GM18907 (cell line): Measurements from ENCODE around the gene UROS.

Experiments
- ATAC-seq: cut with Tn5 transposase; IDR thresholded peaks from one replicate; pipeline ENCODE4 v1.9.1; 2021; ENCODE audit warnings: mild to moderate bottlenecking, moderate library complexity; ENCODE audit not compliant: unreplicated experiment

UROS gene

DNA sequence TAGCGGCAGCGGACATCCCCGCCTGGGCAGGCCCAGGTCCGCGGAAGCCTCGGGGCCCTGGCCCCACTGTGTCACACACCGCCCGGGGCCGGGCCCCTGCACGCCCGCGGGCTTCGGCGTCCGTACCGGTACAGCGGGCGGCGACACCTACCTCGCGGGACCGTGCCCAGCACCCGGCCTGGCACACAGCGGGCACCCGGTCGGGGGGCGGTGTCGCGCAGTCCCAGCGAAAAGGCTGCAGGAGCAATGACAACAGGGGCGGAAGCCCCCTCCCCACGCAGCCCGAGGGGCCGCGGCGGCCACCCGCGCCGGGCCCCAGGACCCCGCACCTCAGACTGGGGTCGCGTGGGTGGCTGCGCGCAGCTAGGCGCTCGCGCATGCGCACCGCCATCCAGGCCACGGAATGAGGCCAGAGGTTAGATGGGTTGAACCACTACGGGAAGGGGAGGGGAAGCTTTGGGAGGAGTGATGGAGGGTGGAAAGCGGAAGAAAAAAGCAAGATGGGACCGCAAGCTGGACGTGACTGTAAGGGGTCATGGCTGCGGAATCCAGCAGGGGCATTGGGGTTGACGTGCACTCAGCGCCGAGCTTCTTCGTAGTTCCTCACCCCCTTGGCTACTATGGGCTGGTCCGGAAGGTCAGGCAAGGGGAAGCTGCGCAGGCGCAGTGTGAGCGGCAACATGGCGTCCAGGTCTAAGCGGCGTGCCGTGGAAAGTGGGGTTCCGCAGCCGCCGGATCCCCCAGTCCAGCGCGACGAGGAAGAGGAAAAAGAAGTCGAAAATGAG lies at the start of gene UROS, which contains the start of gene BCCIP:
Gene UROS (minus strand): TSS at position 381 of the 785 bp plus-strand sequence. CDS start 6,759 bp downstream, outside the sequence.
Gene BCCIP (plus strand): TSS at position 669 of the 785 bp plus-strand sequence. CDS start 12 bp downstream, at position 681.
- peak; percentile 84 for ATAC-seq

DNA sequence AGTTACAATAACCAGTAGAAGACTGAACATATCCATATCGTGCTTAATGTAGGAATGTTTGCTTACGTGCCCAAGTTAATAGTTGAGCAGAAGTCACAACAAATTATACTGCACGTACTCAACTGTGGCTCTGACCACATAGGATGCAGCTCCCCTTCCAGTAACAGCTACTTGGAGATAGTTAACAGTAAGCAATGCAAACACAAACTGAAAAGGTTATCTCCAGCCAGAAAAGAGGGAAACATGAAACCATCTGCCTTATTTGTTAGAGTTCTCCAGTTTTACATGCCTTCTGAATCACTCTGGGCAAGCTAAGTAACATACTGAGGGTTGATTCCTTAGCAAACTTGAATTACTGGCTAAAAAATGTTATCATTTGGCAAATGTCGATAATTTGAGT lies 48.3 kb upstream of the UROS start:
- no peak for ATAC-seq

DNA sequence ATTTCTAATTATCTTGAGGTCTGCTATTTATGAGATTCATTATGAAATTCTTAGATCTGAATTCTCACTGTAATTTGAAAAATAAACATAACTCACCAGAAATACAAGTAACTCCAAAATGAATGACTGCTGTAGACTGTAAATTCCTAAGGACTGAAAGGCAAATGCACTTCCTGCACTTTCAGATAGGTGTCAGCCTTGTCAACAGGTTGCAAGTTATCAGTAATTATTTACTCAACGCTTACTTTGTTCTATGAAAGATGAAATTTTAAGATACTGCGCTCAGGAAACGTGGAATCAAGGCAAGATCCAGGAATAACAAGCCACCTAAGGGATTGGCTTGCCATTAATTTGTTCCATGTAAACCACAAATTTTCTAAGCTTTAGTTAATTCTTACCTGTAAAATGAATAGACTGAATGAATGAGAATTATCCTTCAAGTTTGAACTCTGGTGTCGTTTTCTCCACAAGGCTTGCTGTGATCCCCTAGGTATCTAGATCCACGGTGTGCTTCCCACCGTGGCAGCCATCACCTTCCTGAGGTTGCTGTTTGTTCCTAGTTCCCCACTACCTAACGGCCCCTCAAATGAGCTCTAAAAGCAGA lies 45.4 kb upstream of the UROS start:
- ATAC-seq: no peak

DNA sequence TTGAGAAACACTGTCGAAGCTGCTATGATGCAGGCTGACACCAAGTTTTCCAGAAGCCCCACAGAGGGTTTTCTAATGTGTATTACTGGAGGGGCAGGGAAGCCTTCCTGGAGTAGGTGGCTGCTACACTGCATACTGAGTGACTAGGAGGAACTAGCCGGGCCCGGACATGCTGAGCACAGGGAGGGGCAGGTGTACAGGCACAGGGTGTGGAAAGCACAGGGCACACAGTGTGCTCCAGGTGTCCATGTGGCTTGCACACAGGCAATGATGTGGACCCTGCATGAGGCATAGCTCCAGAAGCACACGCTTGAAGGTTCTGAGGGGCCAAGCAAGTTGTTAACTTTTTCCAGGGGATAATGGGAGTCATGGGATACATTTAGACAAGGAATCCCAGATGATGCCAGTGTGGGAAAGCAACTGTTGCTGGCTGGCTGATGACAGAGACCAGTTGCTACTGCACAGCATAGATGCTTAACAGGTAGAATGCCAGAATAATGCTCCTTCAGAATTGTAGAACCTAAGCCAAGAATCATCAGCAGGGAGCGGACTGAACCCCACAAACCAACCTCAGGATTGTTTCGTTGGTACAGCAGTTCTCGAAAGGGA lies 43.5 kb upstream of the UROS start:
- no peak for ATAC-seq

DNA sequence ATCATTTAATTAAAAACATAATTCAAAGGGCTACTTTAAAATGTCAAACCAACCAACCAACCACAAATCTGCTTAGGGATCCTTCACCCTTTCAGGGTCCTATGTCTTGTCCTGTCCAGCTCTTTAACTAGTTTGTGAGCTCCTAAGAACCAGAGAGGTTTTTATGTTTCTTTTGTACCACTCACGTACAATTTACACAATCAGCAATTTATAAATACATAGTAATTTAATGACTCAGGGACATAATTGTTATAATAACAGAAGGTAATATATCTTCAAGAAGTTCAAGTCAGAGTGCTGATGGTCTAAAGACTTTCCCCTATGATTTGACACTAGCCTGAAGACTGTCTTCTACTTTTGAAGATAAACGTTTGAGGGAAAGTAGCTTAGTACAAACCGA lies 42.1 kb upstream of the UROS start:
- no peak for ATAC-seq

DNA sequence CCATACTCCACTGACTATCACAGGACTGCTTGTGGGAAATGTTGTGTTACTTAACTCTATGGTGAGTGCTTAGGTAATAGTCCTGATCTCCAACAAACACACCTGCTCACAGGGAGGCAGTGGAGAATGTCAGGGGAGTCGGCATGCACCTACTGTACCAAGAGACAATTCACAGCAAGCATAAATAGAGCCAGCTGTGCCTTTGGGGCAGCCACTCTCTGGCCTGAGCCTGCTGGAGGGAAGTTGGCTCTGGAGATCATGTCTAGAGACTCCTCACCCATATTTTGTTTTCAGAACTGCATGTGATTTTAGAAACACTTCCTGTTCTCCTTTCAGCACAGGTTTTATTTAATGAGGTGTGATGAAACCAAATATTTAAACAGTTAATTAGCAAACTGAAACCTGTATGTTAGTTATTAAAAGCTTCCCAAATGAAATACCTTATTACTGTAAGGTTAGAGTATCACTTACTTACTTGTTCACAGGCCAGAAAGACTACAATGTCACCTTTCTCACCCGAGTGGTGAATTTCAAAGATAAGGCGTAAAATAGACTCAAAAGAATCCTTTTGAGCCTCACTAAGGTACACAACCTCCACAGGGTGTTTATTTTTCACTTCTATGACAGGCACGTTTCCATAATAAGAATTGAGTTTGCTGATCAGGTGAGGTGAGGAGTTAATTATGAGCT lies 36.2 kb upstream of the UROS start:
- no peak for ATAC-seq

DNA sequence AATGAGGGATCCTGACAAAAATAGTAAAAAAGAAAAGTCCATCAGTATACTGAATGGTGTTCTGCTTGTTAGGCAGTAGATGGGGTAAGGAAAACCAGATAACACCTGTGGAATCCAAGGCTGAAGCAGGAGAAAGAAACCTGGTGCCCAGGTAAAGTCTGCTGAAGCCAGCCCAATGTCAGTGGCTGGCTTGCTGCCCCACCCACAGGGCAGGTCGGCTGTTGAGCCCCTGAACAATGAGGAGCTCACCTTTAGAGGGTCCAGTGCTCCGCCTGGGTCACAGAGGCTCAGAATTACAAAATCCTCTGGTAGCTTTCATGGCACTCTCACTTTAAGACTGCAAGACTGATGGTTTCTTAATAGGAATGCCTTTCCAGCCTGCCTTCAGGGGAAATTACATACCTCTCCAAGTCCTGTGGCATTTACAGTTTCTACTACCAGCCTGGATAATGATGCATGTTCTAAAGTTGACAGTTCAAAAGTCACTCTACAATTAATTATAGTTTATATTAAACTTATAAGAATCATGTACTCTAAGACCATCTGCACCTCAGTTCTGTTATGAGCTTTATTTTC lies 34.2 kb upstream of the UROS start:
- no peak for ATAC-seq

DNA sequence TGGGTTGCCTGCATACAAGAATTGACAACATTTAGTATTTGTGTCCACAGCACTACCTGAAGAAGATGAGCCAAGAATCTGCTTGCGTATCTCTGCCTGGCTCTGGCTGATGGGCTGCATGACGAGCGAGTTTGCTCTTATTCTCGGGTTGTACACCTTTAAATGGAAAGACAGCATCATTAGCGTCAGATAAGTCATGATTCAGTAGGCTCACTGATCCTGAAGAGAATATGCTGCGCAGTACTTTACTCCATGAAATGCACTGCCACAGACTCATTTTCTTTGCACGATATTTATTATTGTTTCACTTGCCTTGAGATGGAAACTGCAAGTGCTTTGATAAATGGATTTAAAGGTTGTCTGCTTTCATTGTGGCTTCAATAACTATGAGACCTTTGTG lies 29.4 kb upstream of the UROS start:
- no peak for ATAC-seq

DNA sequence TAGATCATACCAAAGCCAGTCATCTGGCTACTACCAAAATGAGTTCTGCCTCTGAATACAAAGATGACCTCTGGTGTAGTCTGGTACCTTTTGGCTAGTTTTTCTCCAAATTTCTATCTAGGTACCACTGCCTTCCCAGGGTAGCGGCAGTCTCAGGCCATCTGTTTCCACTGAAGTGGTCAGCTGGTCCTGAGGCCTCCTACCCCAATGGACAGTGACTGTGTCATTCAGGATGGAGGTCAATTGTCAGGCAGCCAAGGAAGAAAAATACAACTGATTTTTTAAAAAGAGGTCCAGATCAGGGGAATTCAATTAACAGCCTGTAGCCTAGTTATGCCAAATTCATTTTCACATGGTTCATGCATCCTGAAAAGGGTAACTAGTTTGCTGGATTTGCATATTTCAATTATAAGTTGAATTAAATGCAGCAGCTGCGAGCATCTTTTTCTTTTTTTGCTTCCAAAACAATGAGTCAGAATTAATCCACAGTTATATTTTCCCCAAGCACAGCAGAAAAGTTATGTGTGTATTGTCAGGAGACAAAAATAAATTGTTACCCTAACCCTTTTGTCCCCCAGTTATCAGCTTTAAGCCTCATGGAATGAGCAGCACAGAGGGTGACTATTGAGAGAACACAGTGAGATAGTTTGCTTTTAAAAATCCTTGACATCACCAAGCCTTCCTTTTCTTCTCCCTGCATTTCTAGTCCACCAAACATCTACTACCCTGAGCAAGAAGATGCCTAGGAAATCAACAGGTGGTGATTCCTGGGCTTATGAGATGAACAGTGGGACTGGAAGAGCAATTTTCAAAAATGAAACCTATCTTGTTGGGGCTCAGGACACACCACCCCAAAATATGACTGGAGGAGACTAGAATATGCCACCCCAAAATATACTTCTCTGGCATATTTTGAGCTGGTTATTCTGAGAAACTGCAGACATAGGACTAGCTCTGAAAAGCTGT lies 28.0 kb upstream of the UROS start:
- no peak for ATAC-seq

DNA sequence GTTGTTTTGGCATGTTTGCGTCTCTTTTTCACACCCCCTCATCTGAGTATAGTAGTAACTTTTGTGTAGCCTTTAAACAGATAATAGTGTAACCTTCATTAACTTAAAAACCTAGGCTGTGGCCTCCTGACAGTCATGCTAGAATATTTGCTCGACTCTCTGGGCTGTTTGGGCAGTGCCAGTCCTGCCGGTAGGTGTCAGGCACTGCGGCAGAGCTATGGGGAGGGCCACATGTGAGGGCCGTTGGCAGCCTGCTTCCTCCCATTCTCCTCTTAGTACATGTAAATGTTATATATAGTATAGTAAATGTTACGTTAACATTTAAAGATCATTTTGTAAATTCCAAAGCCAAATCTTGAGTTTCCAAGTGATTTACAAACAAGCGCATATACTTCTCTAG lies 26.4 kb upstream of the UROS start:
- no peak for ATAC-seq

DNA sequence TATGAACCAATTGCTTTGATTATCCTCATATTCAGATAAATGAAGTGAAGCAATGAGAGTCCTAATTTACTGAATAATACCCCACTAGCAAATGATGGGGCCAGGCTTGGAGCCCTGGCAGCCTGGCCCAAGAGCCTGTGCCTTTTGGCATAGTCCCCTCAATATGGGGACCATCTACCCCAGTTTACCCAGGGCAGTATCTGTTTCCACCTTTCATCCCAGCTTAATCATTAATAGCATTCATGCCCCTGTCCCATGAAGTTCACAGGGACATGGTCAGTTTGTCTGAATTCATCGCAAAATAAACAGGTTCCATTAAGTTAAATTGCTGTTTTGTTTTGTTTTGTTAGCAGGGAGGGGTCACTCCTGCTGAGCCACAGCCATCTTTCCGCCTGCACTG lies 25.8 kb upstream of the UROS start:
- no peak for ATAC-seq

DNA sequence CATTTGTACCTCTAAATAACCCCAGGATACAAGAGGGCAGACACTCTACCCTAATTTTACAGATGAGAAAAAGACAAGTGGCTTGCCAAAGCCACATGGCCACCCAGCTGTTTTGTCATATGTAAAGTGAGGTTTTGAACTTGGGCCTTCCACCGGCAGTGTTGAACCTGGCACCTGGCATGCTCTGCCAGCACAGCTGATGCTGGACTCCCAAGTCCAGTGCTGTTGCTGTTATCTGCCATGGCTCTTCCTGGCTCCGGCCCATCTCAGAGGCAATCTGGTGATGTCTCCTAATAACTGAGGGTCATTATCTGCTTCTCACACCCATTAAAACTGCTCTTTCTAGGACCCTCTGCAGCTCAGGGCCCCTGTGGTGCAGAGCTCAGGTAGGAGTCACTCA lies 25.3 kb upstream of the UROS start:
- ATAC-seq: no peak

DNA sequence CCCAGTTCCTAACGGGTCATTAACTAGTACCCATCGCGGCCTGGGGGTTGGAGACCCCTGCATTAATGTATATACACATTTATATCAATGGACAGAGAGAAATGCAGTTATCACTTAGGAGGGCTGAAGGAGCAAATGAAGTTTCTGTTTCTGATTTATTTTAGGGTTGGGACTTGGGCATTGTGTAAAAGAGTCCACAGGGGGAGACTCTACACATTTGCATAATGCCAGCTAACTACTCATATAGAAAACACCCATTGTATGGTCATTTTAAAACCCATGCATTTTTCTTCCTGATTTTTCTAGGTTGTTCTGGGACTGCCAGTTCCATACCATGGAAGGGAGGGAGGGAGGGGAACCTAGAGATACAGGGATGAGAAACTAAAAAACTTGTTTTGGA lies 23.8 kb upstream of the UROS start:
- peak; percentile 50 for ATAC-seq

DNA sequence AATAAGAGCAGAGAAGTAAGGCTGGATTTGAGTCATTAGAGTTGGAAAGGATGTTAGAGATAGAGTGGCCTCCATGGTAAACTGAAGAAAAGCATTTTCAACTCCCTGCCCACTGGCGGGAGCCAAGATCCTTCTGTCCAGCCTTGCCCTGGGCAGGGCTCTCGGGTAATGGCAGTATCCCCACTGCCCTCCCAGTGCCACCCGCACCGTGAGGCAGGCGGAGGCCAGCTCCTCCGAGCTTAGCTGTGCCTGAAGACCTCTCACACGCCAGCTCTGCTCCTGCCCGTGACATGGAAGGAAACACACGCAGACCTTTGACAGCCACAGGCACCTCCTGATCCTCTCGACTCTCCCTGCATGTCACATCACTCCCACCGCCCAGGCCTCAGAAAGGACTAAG lies 22.6 kb upstream of the UROS start:
- ATAC-seq: no peak

DNA sequence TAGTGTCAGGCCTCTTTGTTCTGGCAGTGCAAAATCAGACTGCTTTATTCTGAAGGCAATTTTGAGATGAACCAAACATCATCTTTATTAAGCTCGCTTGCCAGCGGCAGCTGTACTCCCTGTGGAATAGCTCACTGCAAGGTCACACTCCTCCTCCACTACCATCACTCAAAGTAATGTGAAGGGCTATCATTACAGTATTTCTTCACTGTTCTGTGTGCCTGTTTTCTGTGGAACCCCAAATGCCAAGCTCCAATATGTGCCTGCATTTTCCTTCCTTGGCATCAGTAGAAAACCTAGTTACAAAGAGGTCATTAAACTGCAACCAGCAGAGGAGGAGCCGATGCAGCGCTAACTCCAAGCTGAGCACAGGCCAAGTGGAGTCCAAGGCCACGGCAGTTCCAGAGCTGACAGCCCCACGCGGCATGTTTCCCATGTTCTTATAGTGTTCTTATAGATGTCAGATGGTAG lies 21.7 kb upstream of the UROS start:
- ATAC-seq: no peak

DNA sequence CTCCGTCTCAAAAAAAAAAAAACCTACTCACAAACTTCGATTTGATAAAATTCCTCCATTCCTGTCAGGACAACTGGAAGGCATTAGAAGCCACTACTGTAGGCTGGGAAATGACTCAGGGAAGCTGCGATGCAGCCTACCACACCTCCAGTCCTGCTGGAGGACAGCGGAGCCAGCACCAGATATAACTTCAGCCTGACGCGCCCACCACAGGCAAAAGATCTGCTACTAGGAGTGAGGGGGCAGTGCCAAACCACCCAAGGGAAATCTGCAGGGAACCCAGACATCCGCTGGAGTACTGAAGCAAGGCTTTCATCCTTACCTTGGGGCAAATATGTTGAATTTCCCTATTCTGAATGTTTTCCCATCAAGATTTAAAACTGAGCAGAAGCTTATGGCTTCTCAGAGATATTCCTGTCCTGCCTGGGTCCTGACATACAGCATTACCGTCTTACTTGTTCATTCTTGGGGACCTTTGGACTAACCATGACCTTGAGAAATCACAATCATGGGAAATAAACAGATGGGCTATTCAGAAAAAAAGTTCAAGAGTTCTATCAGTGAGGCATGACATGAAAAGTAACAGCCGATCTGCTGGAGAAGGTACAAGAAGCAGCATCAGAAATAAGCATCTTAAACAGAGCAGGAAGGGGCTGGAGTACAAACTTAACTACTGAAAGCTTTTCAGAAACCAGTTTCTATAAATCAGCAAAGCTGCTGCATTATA lies 20.7 kb upstream of the UROS start:
- ATAC-seq: no peak

DNA sequence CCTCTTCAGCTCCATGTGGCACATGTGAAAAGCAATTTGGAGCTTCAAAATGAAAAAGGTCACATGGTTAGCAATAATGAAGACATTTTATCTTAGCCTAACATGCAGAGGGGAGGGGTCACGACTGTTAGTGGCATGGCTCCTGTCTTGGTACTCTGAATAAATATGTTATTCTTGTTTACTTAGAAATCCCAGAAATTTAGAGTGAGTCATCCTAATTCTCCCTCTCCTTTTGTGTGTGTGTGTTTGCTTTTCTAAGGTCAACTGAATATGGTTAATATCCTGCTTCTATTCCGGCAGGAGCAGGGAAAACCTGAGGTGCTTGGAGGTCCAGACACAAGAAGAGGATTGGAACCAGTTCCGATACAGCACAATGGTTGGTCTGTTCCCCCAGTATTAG lies 17.9 kb upstream of the UROS start:
- ATAC-seq: no peak

DNA sequence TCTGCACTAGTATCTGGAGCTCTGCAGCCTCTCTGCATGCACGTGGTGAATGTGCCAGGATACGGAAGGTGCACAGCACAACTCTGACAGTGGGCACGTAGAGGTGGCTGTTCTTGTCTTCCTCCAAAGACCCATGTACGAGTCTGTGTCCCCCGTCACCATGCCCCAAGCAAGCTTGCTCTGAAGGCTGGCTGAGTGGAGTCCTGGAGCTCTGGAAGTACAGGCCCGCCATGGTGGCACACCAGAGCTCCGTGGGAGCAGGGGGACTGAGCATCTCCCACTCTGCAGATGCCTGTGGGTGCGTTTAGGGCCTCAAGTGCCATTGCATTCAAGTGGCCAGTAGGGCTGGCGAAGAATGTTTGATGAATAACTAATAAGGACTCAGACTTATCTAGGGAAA lies 17.3 kb upstream of the UROS start:
- ATAC-seq: no peak
